Caco-2 (cell line): ENCODE measurements around the gene ERCC5. TPM values are rescaled to one million over a fixed set of nuclear protein-coding genes. Genes with fewer than 3 reads are reported as not detected.

Source experiments
- BruUV-seq: library from RNA; stranded (reverse); fragments of 400-500 nt; replicated peaks from 2 replicates; lab custom pipeline; 2021; lab: Mats Ljungman, UMichigan
- CTCF ChIA-PET: fragments of 300-600 bp; sonication (Branson Sonifier 250); formaldehyde crosslinking; loops from one replicate; lab custom pipeline; 2022; ENCODE audit warnings: antibody characterized with exemption; lab: Charles Lee
- POLR2A ChIA-PET: fragments of 300-600 bp; sonication (Branson Sonifier 250); formaldehyde crosslinking; loops from one replicate; lab custom pipeline; 2022; ENCODE audit warnings: antibody characterized with exemption; lab: Charles Lee
- DNase-seq, 2 experiments: peaks; one replicate each; pipeline versions ENCODE4 v3.0.0 to v3.0.0-alpha.2; 2020 to 2022
- H3K27me3 ChIP-seq: replicated peaks from 2 replicates; pipeline ENCODE4 v1.6.0; 2011; ENCODE audit warnings: low read length; ENCODE audit not compliant: control insufficient read depth, insufficient read depth
- H3K36me3 ChIP-seq: 2 replicates; pipeline ENCODE4 v1.5.1; 2011; ENCODE audit warnings: low read length; ENCODE audit not compliant: control insufficient read depth, insufficient read depth
- H3K4me1 ChIP-seq: fragments of 250-450 bp; sonication (Bioruptor Pico); 2 replicates; pipeline ENCODE4 v1.5.1; 2020; ENCODE audit warnings: mild to moderate bottlenecking
- H3K4me3 ChIP-seq: 2 replicates; pipeline ENCODE4 v1.5.1; 2011; ENCODE audit warnings: low read depth, mild to moderate bottlenecking, control low read depth, low read length
- H3K9me3 ChIP-seq: fragments of 250-450 bp; sonication (Bioruptor Pico); 2 replicates; pipeline ENCODE4 v1.5.1; 2020; ENCODE audit warnings: mild to moderate bottlenecking, moderate library complexity
- H3K27ac Mint-ChIP-seq: one replicate; pipeline ENCODE4 v1.8.0; 2022; ENCODE audit warnings: mixed read lengths; ENCODE audit not compliant: unreplicated experiment
- H3K27me3 Mint-ChIP-seq: one replicate; pipeline ENCODE4 v1.8.0; 2022; ENCODE audit warnings: mixed read lengths; ENCODE audit not compliant: insufficient read depth, unreplicated experiment
- H3K36me3 Mint-ChIP-seq: one replicate; pipeline ENCODE4 v1.8.0; 2022; ENCODE audit warnings: mild to moderate bottlenecking, mixed read lengths; ENCODE audit not compliant: insufficient read depth, unreplicated experiment
- H3K4me1 Mint-ChIP-seq: one replicate; pipeline ENCODE4 v1.8.0; 2022; ENCODE audit warnings: low read depth, mixed read lengths; ENCODE audit not compliant: unreplicated experiment
- H3K4me3 Mint-ChIP-seq: one replicate; pipeline ENCODE4 v1.8.0; 2022; ENCODE audit warnings: mild to moderate bottlenecking, moderate library complexity, mixed read lengths; ENCODE audit not compliant: unreplicated experiment
- H3K9me3 Mint-ChIP-seq: one replicate; pipeline ENCODE4 v1.8.0; 2022; ENCODE audit warnings: mixed read lengths; ENCODE audit not compliant: unreplicated experiment
- CTCF ChIP-seq, 2 experiments: fragments of 200-600 bp in 1 of 2; IDR thresholded peaks; 1 replicate in 1 of 2; 2 replicates in 1 of 2; pipeline versions ENCODE4 v1.5.1 to v1.8.0; 2011 to 2022; ENCODE audit warnings: antibody characterized with exemption in 1 of 2, control low read depth in 1 of 2, inconsistent platforms in 1 of 2, low read depth in 1 of 2, low read length in 1 of 2, mild to moderate bottlenecking in 1 of 2, moderate library complexity in 1 of 2; ENCODE audit not compliant: insufficient read depth in 1 of 2, severe bottlenecking in 1 of 2, unreplicated experiment in 1 of 2
- intact Hi-C: fragments of 100-400 bp; cut with micrococcal nuclease; formaldehyde crosslinking; loops from one replicate; pipeline ENCODE4 v1.10.0; 2022; ENCODE audit not compliant: unreplicated experiment
- total RNA-seq: library from RNA; stranded (reverse); gene quantifications from 2 replicates; pipeline ENCODE4 v1.2.3, GENCODE V29; 2022

The ERCC5 gene
- total RNA-seq, 1 experiment from 2014 or later = 31.4 TPM

DNA sequence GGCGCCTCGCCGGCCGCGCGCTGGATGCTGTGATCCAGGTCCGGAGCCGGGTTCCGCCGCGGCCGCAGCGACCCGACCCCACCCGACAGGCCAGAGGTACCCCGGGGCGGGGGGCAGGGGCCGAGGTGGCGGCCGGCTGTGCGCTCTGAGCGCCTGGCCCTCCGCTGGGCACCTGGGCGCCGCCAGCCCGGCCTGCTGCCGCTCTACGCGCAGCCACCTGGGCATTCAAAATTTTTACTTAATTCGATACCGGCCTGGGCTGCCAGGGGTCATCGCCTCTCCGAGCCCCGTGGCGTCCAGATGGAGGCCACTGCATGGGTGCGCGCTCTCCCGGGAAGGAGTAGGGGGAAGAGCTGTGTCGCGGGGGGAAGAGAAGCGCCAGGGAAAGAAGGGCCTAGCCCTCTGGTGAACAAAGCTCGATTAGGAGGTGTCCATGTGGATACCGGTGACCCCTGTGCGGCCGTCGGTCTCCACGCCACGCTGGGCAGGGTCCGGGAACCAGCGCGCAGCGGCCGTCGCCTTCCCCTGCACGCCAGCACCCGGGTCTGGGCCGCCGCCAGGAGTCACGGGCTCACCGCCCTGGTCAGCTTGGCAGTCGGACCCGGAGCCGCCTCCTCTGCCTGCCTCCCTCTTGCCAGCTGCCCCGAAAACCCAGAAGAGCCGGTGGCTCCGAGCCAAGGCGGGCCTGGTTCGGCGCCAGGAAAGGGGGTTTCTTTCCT is 46.2 kb upstream of the ERCC5 start:
- H3K36me3 Mint-ChIP-seq = no peaks in the 10 kb centered on the region
- H3K27ac Mint-ChIP-seq = peak overlapping the region; percentile 81
- Histone ChIP-seq H3K4me3 (peak overlapping the region; percentile 84), H3K27me3 (no peaks in the 10 kb centered on the region), H3K9me3 (no peaks in the 10 kb centered on the region), H3K4me1 (0 out of 2 replicates have a peak, but pooled peaks cover 4% of the 10 kb centered on the region), H3K36me3 (no peaks in the 10 kb centered on the region; the same call in 1 of the 2 replicates)
- ChIA-PET CTCF (interaction anchor here (0.7 to 2.1 kb wide), 5 partner anchors 15 to 208 kb away, joined by 3 to 8 read pairs (median 6); partner anchors contain the start of genes ERCC5 and TEX30), POLR2A (interaction anchor here (1.9 kb wide), 1 partner anchor 46 kb away, joined by 10 read pairs; the partner anchor contains the start of gene ERCC5)
- H3K4me1 Mint-ChIP-seq = no peaks in the 10 kb centered on the region
- no TSS peak for BruUV-seq
- H3K27me3 Mint-ChIP-seq = no peaks in the 10 kb centered on the region
- no peak for TF ChIP-seq CTCF (IDR thresholded peaks at IDR 0.05; ENCODE audit: insufficient read depth in 1 of 2, low read depth in 1 of 2, low read length in 1 of 2, severe bottlenecking in 1 of 2, unreplicated experiment in 1 of 2)
- peak in 1 of 2 experiments; percentile 43 for DNase-seq
- no peaks in the 10 kb centered on the region for H3K9me3 Mint-ChIP-seq
- peak overlapping the region; percentile 93 for H3K4me3 Mint-ChIP-seq
- intact Hi-C loops = loop anchor here (1.0 to 2.0 kb wide), 8 partner anchors 26 to 219 kb away; partner anchors contain the start of genes TEX30 and TPP2

- Mint-ChIP-seq H3K4me1 (no peaks in the 10 kb centered on the region), H3K9me3 (no peaks in the 10 kb centered on the region), H3K36me3 (no peaks in the 10 kb centered on the region), H3K4me3 (peak overlapping the region; percentile 93), H3K27me3 (no peaks in the 10 kb centered on the region), H3K27ac (peak overlapping the region; percentile 81)
- Histone ChIP-seq H3K9me3 (no peaks in the 10 kb centered on the region), H3K4me1 (0 out of 2 replicates have a peak, but pooled peaks cover 4% of the 10 kb centered on the region), H3K27me3 (no peaks in the 10 kb centered on the region), H3K4me3 (peak overlapping the region; percentile 84), H3K36me3 (no peaks in the 10 kb centered on the region; the same call in 1 of the 2 replicates)
- CTCF ChIA-PET = interaction anchor here (0.7 to 2.1 kb wide), 7 partner anchors 16 to 221 kb away, joined by 3 to 8 read pairs (median 6); partner anchors contain the start of genes ERCC5 and TEX30
- no TSS peak for BruUV-seq
- POLR2A ChIA-PET = interaction anchor here (0.7 to 1.9 kb wide), 3 partner anchors 27 to 209 kb away, joined by 3 to 10 read pairs (median 7); partner anchors contain the start of genes ERCC5 and TEX30
- intact Hi-C loops = loop anchor here (1.0 kb wide), 3 partner anchors 47 to 220 kb away; no protein-coding TSS in a partner anchor
- DNase-seq = peak; percentile 85 to 93
- peak; percentile 91 for TF ChIP-seq CTCF (IDR thresholded peaks at IDR 0.05; ENCODE audit: insufficient read depth in 1 of 2, low read depth in 1 of 2, low read length in 1 of 2, severe bottlenecking in 1 of 2, unreplicated experiment in 1 of 2)
Measured at GRCh38 chr13:102800145-102801041, 45.4 kb upstream of the ERCC5 start.

GRCh38 chr13:102805680-102806079 is 40.2 kb upstream of the ERCC5 start:
- TF ChIP-seq CTCF (IDR thresholded peaks at IDR 0.05; ENCODE audit: insufficient read depth in 1 of 2, low read depth in 1 of 2, low read length in 1 of 2, severe bottlenecking in 1 of 2, unreplicated experiment in 1 of 2) = no peak
- Mint-ChIP-seq H3K27ac (no peak overlapping the region), H3K4me3 (no peak overlapping the region), H3K9me3 (peaks cover 8% of the 10 kb centered on the region), H3K36me3 (peaks cover 6% of the 10 kb centered on the region), H3K27me3 (no peaks in the 10 kb centered on the region), H3K4me1 (no peaks in the 10 kb centered on the region)
- intact Hi-C loops = no loop called here
- H3K27me3 ChIP-seq = no peaks in the 10 kb centered on the region
- 0 out of 2 replicates have a peak, but pooled peaks cover 4% of the 10 kb centered on the region for H3K4me1 ChIP-seq
- no peaks in the 10 kb centered on the region for H3K9me3 ChIP-seq
- POLR2A ChIA-PET = no interaction called here
- CTCF ChIA-PET = no interaction called here
- no peaks in the 10 kb centered on the region for H3K36me3 ChIP-seq
- BruUV-seq = no TSS peak
- no peak overlapping the region for H3K4me3 ChIP-seq
- DNase-seq = no peak
